Peyer's patch (tissue), 4 donors: ENCODE data around the gene POTEG.
"Not testable (repeated sequence)": the region's sequence is repeated elsewhere in the genome, so short reads cannot be mapped to it uniquely, and the experiment has no call there.

Experiments used
- POLR2A ChIP-seq, 2 donors: fragments of 450-650 bp; IDR thresholded peaks; one replicate each; pipeline ENCODE4 v1.5.1; 2017; ENCODE audit warnings: antibody characterized with exemption in 2 of 2, mild to moderate bottlenecking in 2 of 2, moderate library complexity in 2 of 2
- TF ChIP-seq, protein P1 (sequence below), 6 experiments: fragments of 450-650 bp in 4 of 6; fragments of 200-600 bp in 2 of 6; sonication (generic) in 1 of 6; IDR thresholded peaks; one replicate each; pipeline ENCODE4 v1.5.1; 2017 to 2019; ENCODE audit warnings: antibody characterized with exemption in 6 of 6, mild to moderate bottlenecking in 3 of 6, moderate library complexity in 1 of 6

DNA sequence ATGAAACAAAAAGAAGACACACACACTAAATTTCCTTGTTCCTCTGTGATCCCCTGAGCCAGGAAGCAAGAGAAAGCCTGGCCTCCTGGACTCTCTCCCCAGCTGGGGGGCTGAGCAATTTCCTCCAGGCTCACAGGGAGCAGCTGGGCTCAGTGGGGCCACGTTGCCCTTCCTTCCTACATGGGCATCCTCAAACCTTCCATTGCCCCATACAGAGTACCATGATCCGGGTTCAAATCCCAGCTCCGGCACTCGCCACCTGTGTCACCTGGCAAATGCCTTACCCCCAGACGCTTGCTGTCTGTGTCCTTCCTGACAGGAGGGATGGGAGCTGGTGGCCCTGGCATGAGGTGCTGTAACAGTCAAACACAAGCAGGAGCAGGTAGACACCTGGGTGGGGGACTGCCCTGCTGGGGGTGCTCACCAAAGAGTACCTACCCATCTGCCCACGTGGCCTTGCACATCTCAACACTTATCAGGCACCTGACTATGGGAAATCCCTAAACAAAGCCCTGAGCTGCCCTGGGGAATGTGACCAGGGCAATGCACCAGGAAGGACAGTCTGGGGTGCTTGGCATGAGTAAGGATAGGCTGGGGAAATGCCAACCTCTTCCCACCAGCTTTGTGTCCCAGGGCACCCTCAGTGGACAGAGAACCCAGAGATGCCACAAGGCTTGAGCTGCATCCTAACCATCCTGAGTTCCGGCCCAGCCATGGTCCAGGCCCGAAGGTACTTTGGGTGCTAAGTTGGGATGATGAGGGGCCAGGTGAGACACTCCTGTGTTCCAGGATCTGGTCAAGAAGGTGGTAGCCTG is 2.4 kb upstream of the POTEG start:
- TF ChIP-seq, protein P1, sequence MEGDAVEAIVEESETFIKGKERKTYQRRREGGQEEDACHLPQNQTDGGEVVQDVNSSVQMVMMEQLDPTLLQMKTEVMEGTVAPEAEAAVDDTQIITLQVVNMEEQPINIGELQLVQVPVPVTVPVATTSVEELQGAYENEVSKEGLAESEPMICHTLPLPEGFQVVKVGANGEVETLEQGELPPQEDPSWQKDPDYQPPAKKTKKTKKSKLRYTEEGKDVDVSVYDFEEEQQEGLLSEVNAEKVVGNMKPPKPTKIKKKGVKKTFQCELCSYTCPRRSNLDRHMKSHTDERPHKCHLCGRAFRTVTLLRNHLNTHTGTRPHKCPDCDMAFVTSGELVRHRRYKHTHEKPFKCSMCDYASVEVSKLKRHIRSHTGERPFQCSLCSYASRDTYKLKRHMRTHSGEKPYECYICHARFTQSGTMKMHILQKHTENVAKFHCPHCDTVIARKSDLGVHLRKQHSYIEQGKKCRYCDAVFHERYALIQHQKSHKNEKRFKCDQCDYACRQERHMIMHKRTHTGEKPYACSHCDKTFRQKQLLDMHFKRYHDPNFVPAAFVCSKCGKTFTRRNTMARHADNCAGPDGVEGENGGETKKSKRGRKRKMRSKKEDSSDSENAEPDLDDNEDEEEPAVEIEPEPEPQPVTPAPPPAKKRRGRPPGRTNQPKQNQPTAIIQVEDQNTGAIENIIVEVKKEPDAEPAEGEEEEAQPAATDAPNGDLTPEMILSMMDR (IDR thresholded peaks at IDR 0.05): not testable (repeated sequence)
- TF ChIP-seq POLR2A (IDR thresholded peaks at IDR 0.05): not testable (repeated sequence)
